GM10847 (cell line): ENCODE measurements around the gene LARGE1.

Experiments used
- POLR2A ChIP-seq: IDR thresholded peaks from 2 replicates; pipeline ENCODE4 v1.6.1; 2011; ENCODE audit not compliant: insufficient read length; ENCODE audit errors: extremely low read depth

LARGE1 gene

GRCh38 chr22:33920197-33920540 lies at the start of gene LARGE1:
Gene LARGE1, minus strand, starts transcription at chr22:33920476.
- no peak for TF ChIP-seq POLR2A

DNA sequence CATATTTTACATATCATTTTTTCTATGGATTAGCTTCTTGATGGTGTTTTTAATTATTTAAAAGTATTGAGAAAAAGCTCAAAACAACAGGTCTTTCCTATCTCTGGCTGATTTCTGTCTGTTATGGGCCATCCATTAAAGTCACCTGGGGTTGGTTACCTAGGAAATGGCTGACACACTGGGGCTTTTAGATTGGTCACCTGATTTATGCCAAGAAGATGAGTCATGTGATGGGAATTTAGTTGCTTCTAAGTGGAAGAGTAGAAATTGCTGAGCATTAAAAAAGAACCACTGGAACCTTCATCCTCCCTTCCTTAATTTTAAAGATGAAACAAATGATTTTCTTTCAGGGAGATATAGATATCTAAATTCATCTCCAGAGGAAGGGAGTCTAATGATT lies 48.8 kb upstream of the LARGE1 start:
- no peak for TF ChIP-seq POLR2A

- TF ChIP-seq POLR2A: no peak
Measured at GRCh38 chr22:33964121-33964520, 43.8 kb upstream of the LARGE1 start.

DNA sequence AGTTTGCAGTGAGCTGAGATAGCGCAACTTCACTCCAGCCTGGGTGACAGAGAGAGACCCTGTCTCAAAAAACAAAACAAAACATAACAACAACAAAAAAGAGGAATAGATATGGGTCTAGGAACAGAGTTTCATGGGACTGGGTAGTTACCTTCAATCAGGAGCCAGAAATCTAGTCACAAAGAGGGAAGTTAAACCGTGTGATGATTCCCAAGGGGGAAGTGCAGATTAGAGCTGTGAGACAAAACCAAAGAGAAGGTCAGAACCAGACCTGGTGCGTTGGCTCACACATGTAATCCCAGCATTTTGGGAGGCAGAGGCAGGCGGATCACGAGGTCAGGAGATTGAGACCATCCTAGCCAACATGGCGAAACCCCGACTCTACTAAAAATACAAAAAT lies 42.1 kb upstream of the LARGE1 start:
- no peak for TF ChIP-seq POLR2A

- no peak for TF ChIP-seq POLR2A
Measured at GRCh38 chr22:33958741-33959140, 38.5 kb upstream of the LARGE1 start.

DNA sequence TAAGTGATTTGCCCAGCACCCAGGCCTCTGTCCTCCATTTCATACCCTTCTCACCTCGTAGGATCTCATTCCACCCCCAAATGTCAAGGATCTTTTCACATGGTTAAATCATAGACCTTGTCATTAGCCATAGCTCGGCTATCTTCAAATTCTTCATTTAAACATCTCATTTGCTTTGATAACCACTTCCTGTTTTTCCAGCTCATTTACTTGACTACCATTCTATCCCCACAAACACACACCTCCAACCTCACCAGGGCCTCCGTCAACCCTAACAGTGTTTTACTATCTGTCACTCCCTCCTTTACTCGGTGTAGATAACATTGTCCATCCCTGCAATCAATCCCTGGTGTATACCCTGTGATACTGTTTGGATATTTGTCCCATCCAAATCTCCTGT lies 36.8 kb upstream of the LARGE1 start:
- TF ChIP-seq POLR2A: no peak

GRCh38 chr22:33952776-33953175 lies 32.5 kb upstream of the LARGE1 start:
- no peak for TF ChIP-seq POLR2A

- no peak for TF ChIP-seq POLR2A
Measured at GRCh38 chr22:33940741-33941140, 20.5 kb upstream of the LARGE1 start.

DNA sequence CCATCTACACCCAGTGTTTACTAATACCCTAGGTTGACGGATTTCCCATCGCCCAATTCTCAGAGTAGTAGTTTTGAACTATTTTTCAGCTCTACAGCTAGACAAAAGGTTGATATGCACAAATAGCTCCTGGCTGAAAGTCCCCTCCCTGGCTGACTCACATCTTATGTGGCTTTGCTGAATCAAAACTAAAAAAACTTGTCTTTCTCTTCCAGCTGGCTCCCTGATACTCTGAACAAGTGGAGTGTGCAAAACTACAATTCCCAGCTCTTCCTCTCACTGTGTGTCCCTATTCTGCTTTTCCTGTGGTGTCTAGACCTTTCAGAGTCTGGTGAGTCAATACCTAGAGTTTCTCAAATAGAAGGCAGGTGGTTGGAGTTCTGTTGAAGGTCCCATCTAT lies 12.7 kb upstream of the LARGE1 start:
- TF ChIP-seq POLR2A: no peak

- no peak for TF ChIP-seq POLR2A
Measured at GRCh38 chr22:33931406-33931805, 11.1 kb upstream of the LARGE1 start.

DNA sequence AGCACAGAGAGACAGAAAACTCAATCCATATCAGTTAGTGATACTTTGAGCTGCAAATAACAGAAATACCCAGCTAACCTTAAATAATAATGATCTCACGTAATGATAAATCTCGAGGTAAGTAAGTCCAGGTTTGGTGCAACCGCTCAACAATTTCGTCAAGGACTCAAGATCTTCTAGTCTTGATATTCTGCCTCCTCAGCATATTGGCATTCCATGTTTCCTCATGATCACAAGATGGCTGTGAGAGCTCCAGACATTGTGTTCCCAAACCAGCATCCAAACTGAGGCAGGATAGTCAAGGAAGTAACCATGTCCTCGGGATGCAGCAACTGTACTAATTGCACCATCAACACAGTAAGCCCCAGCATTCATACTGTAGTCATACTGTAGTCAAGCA lies 7.5 kb upstream of the LARGE1 start:
- no peak for TF ChIP-seq POLR2A

- TF ChIP-seq POLR2A: no peak
Measured at GRCh38 chr22:33925194-33925593, 4.9 kb upstream of the LARGE1 start.

GRCh38 chr22:33923660-33924246 lies 3.5 kb upstream of the LARGE1 start:
- no peak for TF ChIP-seq POLR2A

DNA sequence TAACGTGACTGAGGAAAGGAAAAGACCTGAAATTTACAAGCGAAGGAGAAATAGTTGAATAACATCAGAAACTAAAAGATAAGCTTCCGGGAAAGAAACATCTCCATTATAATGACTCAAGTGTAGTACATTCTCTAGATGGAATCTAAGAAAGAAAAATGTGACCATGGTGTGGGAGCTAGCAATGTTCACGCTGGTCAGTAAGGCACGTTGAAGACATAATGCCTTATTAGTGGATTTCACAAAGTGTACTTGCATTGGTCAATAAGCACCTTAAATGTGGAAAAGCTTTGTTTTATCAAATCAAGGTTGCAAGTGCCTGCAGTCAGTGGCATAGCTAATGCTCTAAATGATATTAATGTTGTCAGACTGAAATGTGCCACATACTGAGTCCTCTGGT lies 2.8 kb upstream of the LARGE1 start:
- TF ChIP-seq POLR2A: no peak

DNA sequence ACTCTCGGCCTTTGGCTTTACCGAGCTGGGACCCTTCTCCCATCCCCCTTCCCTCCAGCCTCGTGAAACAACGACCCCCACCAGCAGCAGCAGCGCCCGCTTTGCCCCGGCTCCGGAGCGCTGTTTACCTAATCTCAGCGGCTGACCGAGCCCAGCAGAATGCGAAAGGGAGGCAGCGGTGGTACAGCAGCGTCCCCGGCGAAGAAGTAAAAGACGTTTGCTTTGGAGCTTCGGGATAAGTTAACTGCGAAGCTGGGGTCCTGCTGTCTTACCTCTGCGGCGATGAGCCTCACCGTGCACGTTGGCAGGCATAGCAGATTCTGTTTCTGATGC lies 2.0 kb upstream of the LARGE1 start:
- TF ChIP-seq POLR2A: no peak

GRCh38 chr22:33921525-33922348 lies 1.5 kb upstream of the LARGE1 start:
- TF ChIP-seq POLR2A: no peak

- TF ChIP-seq POLR2A: peak; percentile 52
Measured at GRCh38 chr22:33920927-33921524, 750 bp upstream of the LARGE1 start.
